GM23338 (cell line): ENCODE measurements around the gene LHX3. TPM values are rescaled to one million over a fixed set of nuclear protein-coding genes. Genes with fewer than 3 reads are reported as not detected.

Experiments used
- ATAC-seq: fragments of 200-7000 bp; cut with Tn5 transposase; 3 replicates; pipeline ENCODE4 v1.9.1; 2020
- DNase-seq: peaks from one replicate; pipeline ENCODE4 v3.0.0-alpha.2; 2015; ENCODE audit warnings: low spot score
- H2AFZ ChIP-seq: fragments of 200-600 bp; sonication (generic); 2 replicates; pipeline ENCODE4 v1.8.0; 2016; ENCODE audit warnings: antibody characterized with exemption, mild to moderate bottlenecking, moderate library complexity
- H3F3A ChIP-seq: fragments of 200-600 bp; sonication (generic); replicated peaks from 2 replicates; pipeline ENCODE4 v1.8.0; 2017; ENCODE audit warnings: antibody characterized with exemption, mixed run types, low read depth
- H3K27ac ChIP-seq: fragments of 200-600 bp; sonication (generic); 2 replicates; pipeline ENCODE4 v1.6.1; 2016; ENCODE audit warnings: low read depth
- H3K27me3 ChIP-seq: fragments of 200-600 bp; sonication (generic); 2 replicates; pipeline ENCODE4 v1.8.0; 2016; ENCODE audit warnings: mild to moderate bottlenecking, mixed run types, moderate library complexity; ENCODE audit not compliant: insufficient read depth
- H3K36me3 ChIP-seq: fragments of 200-600 bp; sonication (generic); 2 replicates; pipeline ENCODE4 v1.8.0; 2016; ENCODE audit warnings: mild to moderate bottlenecking; ENCODE audit not compliant: insufficient read depth
- H3K4me1 ChIP-seq: fragments of 200-600 bp; sonication (generic); 2 replicates; pipeline ENCODE4 v1.8.0; 2016; ENCODE audit warnings: mild to moderate bottlenecking, moderate library complexity; ENCODE audit not compliant: insufficient read depth
- H3K4me2 ChIP-seq: fragments of 200-600 bp; sonication (generic); 2 replicates; pipeline ENCODE4 v1.7.1; 2017; ENCODE audit warnings: mixed run types
- H3K4me3 ChIP-seq: fragments of 200-600 bp; sonication (generic); 2 replicates; pipeline ENCODE4 v1.6.1; 2016; ENCODE audit warnings: mixed run types
- H3K79me2 ChIP-seq: fragments of 200-600 bp; sonication (generic); replicated peaks from 2 replicates; pipeline ENCODE4 v1.8.0; 2017; ENCODE audit warnings: mild to moderate bottlenecking; ENCODE audit not compliant: insufficient read depth
- H3K9me2 ChIP-seq: fragments of 200-600 bp; sonication (generic); 2 replicates; pipeline ENCODE4 v1.8.0; 2017; ENCODE audit not compliant: insufficient read depth
- H4K20me1 ChIP-seq: fragments of 200-600 bp; sonication (generic); replicated peaks from 2 replicates; pipeline ENCODE4 v1.8.0; 2017; ENCODE audit warnings: mild to moderate bottlenecking; ENCODE audit not compliant: insufficient read depth
- H3K27ac Mint-ChIP-seq: 2 replicates; pipeline ENCODE4 v1.8.0; 2020; ENCODE audit warnings: inconsistent platforms, mild to moderate bottlenecking, moderate library complexity, mixed read lengths
- H3K27me3 Mint-ChIP-seq: 3 replicates; pipeline ENCODE4 v1.8.0; 2022; ENCODE audit warnings: low read depth, mild to moderate bottlenecking, moderate library complexity, mixed read lengths, inconsistent platforms; ENCODE audit not compliant: insufficient read depth, poor library complexity
- H3K36me3 Mint-ChIP-seq: 3 replicates; pipeline ENCODE4 v1.8.0; 2021; ENCODE audit warnings: low read depth, mild to moderate bottlenecking, inconsistent platforms, moderate library complexity, mixed read lengths
- H3K4me1 Mint-ChIP-seq: 3 replicates; pipeline ENCODE4 v1.8.0; 2020; ENCODE audit warnings: mild to moderate bottlenecking, inconsistent platforms, mixed read lengths
- H3K4me3 Mint-ChIP-seq: 3 replicates; pipeline ENCODE4 v1.8.0; 2021; ENCODE audit warnings: moderate library complexity, mild to moderate bottlenecking, inconsistent platforms, mixed read lengths
- H3K9me3 Mint-ChIP-seq: 3 replicates; pipeline ENCODE4 v1.8.0; 2020; ENCODE audit warnings: moderate library complexity, mild to moderate bottlenecking, inconsistent platforms, mixed read lengths
- CREB1 ChIP-seq: fragments of 250-450 bp; sonication (Bioruptor Pico); IDR thresholded peaks from 2 replicates; pipeline ENCODE4 v1.5.0; 2020; ENCODE audit warnings: low read depth, mild to moderate bottlenecking, moderate library complexity
- CTCF ChIP-seq, 2 experiments: fragments of 200-600 bp in 1 of 2; sonication (generic) in 1 of 2; conservative IDR thresholded peaks; 2 replicates each; pipeline versions ENCODE4 v1.5.1 to v1.6.1; 2016 to 2017; ENCODE audit warnings: antibody characterized with exemption in 2 of 2, low read depth in 2 of 2, mild to moderate bottlenecking in 2 of 2, moderate library complexity in 1 of 2
- ETS1 ChIP-seq: IDR thresholded peaks from 2 replicates; pipeline ENCODE4 v1.6.1; 2016; ENCODE audit warnings: antibody characterized with exemption
- EZH2 ChIP-seq: fragments of 200-600 bp; sonication (generic); IDR thresholded peaks from one replicate; pipeline ENCODE4 v1.8.0; 2017; ENCODE audit warnings: antibody characterized with exemption, mild to moderate bottlenecking, low read depth; ENCODE audit not compliant: unreplicated experiment
- EZH2phosphoT487 ChIP-seq: fragments of 200-600 bp; sonication (generic); IDR thresholded peaks from one replicate; pipeline ENCODE4 v1.8.1; 2018; ENCODE audit warnings: antibody characterized with exemption; ENCODE audit not compliant: unreplicated experiment
- JUNB ChIP-seq: IDR thresholded peaks from one replicate; pipeline ENCODE4 v1.6.1; 2016; ENCODE audit warnings: antibody characterized with exemption; ENCODE audit not compliant: unreplicated experiment
- NANOG ChIP-seq: IDR thresholded peaks from 2 replicates; pipeline ENCODE4 v1.6.1; 2016; ENCODE audit warnings: antibody characterized with exemption, borderline replicate concordance
- POLR2AphosphoS5 ChIP-seq: IDR thresholded peaks from 2 replicates; pipeline ENCODE4 v1.6.1; 2016; ENCODE audit warnings: antibody characterized with exemption, low read depth
- REST ChIP-seq: IDR thresholded peaks from one replicate; pipeline ENCODE4 v1.6.1; 2018; ENCODE audit warnings: antibody characterized with exemption; ENCODE audit not compliant: unreplicated experiment
- STAT1 ChIP-seq: IDR thresholded peaks from one replicate; pipeline ENCODE4 v1.6.1; 2016; ENCODE audit warnings: antibody characterized with exemption; ENCODE audit not compliant: unreplicated experiment
- ZNF114 ChIP-seq: fragments of 250-450 bp; sonication (Bioruptor Pico); IDR thresholded peaks from 2 replicates; pipeline ENCODE4 v1.5.0; 2020; ENCODE audit warnings: mild to moderate bottlenecking, moderate library complexity
- ZNF331 ChIP-seq: fragments of 250-450 bp; sonication (Bioruptor Pico); IDR thresholded peaks from 2 replicates; pipeline ENCODE4 v1.5.0; 2020; ENCODE audit warnings: low read depth, mild to moderate bottlenecking, moderate library complexity
- ZNF462 ChIP-seq: fragments of 250-450 bp; sonication (Bioruptor Pico); IDR thresholded peaks from 2 replicates; pipeline ENCODE4 v1.5.0; 2020; ENCODE audit warnings: mild to moderate bottlenecking, moderate library complexity
- polyA plus RNA-seq: library from polyadenylated mRNA; unstranded; fragments of >200 nt; fragmentation: Nextera tagmentation; extraction: Ambion mirVana; gene quantifications from 2 replicates; pipeline ENCODE4 v1.2.1, GENCODE V29; 2016
- total RNA-seq: library from RNA; depleted of rRNA; stranded (reverse); fragments of >200 nt; shearing (Covaris generic); gene quantifications from 2 replicates; pipeline ENCODE4 v1.2.3, GENCODE V29; 2014

Gene LHX3
- total and polyA plus RNA-seq, 2 experiments from 2014 or later, result 0.08 TPM; not detected in 1

GRCh38 chr9:136241542-136241941 lies 36.6 kb upstream of the LHX3 start:
- Mint-ChIP-seq H3K27ac (no peak overlapping the region), H3K4me3 (no peak overlapping the region)
- no peak overlapping the region for H2AFZ ChIP-seq

More at GRCh38 chr9:136241542-136241941, 36.6 kb upstream of the LHX3 start:
- Histone ChIP-seq H3F3A (0 out of 2 replicates have a peak, but pooled peaks cover 5% of the 10 kb centered on the region), H3K79me2 (peaks cover 76% of the 10 kb centered on the region), H3K27me3 (0 out of 2 replicates have a peak, but pooled peaks cover 6% of the 10 kb centered on the region), H3K27ac (no peak overlapping the region), H3K9me2 (no peaks in the 10 kb centered on the region), H3K4me1 (peaks cover 21% of the 10 kb centered on the region), H3K4me3 (no peak overlapping the region), H3K36me3 (no peaks in the 10 kb centered on the region), H3K4me2 (no peak overlapping the region), H4K20me1 (peaks cover 50% of the 10 kb centered on the region)
- Mint-ChIP-seq H3K9me3 (no peaks in the 10 kb centered on the region), H3K4me1 (peaks cover 28% of the 10 kb centered on the region), H3K36me3 (no peaks in the 10 kb centered on the region), H3K27me3 (peaks cover 13% of the 10 kb centered on the region)
- ATAC-seq (no peak), DNase-seq (no peak)
- TF ChIP-seq ZNF114 (no peak), CREB1 (CRISPR knock-in tag) (no peak), CTCF (conservative IDR thresholded peaks at IDR 0.05; ENCODE audit: low read depth in 2 of 2) (no peak), EZH2 (no peak), JUNB (no peak), ZNF331 (CRISPR knock-in tag) (no peak), NANOG (no peak), POLR2AphosphoS5 (no peak), STAT1 (no peak), REST (no peak), ZNF462 (CRISPR knock-in tag) (no peak), ETS1 (no peak), EZH2phosphoT487 (no peak)
